HEK293T (cell line): ENCODE measurements around the gene PRR5.

Experiments
- BHLHE40 ChIP-seq: fragments of 450-650 bp; IDR thresholded peaks from 2 replicates; pipeline ENCODE4 v1.6.1; 2016; ENCODE audit warnings: mild to moderate bottlenecking, moderate library complexity, borderline replicate concordance
- FOXA1 ChIP-seq: fragments of 450-650 bp; IDR thresholded peaks from 2 replicates; pipeline ENCODE4 v1.6.1; 2016; ENCODE audit warnings: mild to moderate bottlenecking
- FOXM1 ChIP-seq: fragments of 450-650 bp; IDR thresholded peaks from 2 replicates; pipeline ENCODE4 v1.6.1; 2017; ENCODE audit warnings: mild to moderate bottlenecking, borderline replicate concordance

DNA sequence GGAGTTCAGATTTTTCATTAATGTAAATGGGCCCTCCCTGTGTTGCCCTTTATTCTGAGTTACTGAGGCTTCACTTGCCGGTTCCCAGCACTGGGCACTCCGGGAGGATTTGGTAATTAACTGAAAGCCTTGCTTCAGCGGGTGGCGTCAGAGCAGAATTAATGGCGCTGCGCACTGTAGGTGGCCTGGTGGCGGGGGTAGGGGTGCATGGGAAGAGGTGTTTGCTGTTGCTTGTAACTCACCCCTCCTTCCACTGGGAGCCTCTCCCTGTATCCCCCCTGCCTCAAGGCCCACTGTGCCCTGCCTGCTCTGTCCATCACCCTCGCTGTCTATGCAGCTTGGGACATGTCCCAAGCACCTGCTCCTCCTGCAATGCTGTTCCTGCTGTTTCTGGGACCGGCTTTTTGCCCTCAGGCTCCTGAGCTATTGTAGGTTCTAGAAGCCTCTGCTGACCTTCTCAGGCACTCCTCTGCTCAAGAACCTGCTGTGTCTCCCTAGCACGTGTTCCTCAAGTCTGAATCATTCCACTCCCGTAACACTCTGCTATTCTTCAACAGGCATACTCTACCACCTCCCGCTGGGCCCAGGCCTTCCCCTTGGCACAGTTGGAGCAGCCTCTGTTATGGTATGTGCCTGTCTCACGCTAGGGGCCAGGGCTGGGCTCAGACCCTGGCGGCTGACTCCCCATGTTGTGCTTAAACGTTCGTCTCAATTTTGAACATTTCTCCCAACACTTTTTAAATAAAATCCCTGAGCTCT, 74.8 kb downstream of the PRR5 start:
- no peak for TF ChIP-seq FOXM1
- no peak for TF ChIP-seq FOXA1
- TF ChIP-seq BHLHE40 = no peak
